ENCODE measurements around the gene MCIDAS.

- TF ChIP-seq CTCF (IDR thresholded peaks at IDR 0.05) = no peak
- no peak for TF ChIP-seq POLR2A (IDR thresholded peaks at IDR 0.05)
Observed at GRCh38 chr5:55211184-55211874, 15.8 kb downstream of the MCIDAS start.
